ENCODE results near the gene PIGL. TPM values are rescaled to one million over a fixed set of nuclear protein-coding genes. Genes with fewer than 3 reads are reported as not detected.

Gene PIGL
- total and polyA plus RNA-seq, 2 of the 4 experiments (the other 2 are of a cell fraction), result 17.9 to 29.5 TPM

GRCh38 chr17:16361874-16362273 is 144.9 kb downstream of the PIGL start:
- ATAC-seq (ENCODE audit: low read depth) (no peak), DNase-seq (no peak)
- Histone ChIP-seq H3K4me1 (ENCODE audit: control insufficient read depth, insufficient read depth, low read length) (no peaks in the 10 kb centered on the region), H2BK15ac (ENCODE audit: low read depth, low read length) (no peak overlapping the region), H4K8ac (ENCODE audit: low read depth in 2 of 2, low read length in 2 of 2) (no peak overlapping the region), H2AK5ac (ENCODE audit: low read depth, low read length) (no peak overlapping the region), H4K5ac (ENCODE audit: low read depth, low read length) (no peak overlapping the region), H3K14ac (replicated peaks; ENCODE audit: low read depth, low read length) (no peak overlapping the region), H2AK9ac (replicated peaks; ENCODE audit: low read depth, low read length, poor library complexity) (no peak overlapping the region), H3K4me3 (ENCODE audit: insufficient read depth, low read depth, low read length) (no peak overlapping the region), H3K4ac (ENCODE audit: low read depth, low read length) (no peak overlapping the region), H2AFZ (replicated peaks; ENCODE audit: low read length, poor library complexity) (no peak overlapping the region), H4K20me1 (ENCODE audit: insufficient read depth, low read length) (no peaks in the 10 kb centered on the region), H2BK20ac (ENCODE audit: low read depth, low read length) (no peak overlapping the region), H3K9me3 (ENCODE audit: control insufficient read depth, insufficient read depth, low read length) (no peaks in the 10 kb centered on the region), H3K4me2 (ENCODE audit: low read depth, low read length) (no peak overlapping the region), H3K56ac (ENCODE audit: extremely low read depth, insufficient read depth, low read length) (no peak overlapping the region), H3K9ac (ENCODE audit: low read depth, low read length) (no peak overlapping the region), H3K27ac (ENCODE audit: insufficient read depth, low read length) (no peak overlapping the region), H3K79me1 (ENCODE audit: low read depth in 1 of 2, low read length in 2 of 2) (no peaks in the 10 kb centered on the region), H2BK120ac (ENCODE audit: low read depth, low read length) (no peak overlapping the region), H3K36me3 (ENCODE audit: control insufficient read depth, insufficient read depth, low read length) (no peaks in the 10 kb centered on the region), H2BK5ac (ENCODE audit: low read depth, low read length, poor library complexity, severe bottlenecking) (no peak overlapping the region), H3K9me1 (ENCODE audit: insufficient read depth, low read length) (no peaks in the 10 kb centered on the region), H3K23ac (ENCODE audit: low read depth, low read length) (no peak overlapping the region), H3K27me3 (ENCODE audit: control insufficient read depth, insufficient read depth, low read length) (no peaks in the 10 kb centered on the region), H4K91ac (ENCODE audit: insufficient read depth, low read depth, low read length) (no peak overlapping the region), H3K18ac (ENCODE audit: low read depth, low read length) (no peak overlapping the region)
- TF ChIP-seq RCOR1 (IDR thresholded peaks at IDR 0.05; ENCODE audit: insufficient replicate concordance, low read length), result no peak
- in situ Hi-C loops (cut with MboI; ENCODE audit: low sequenced_read_pairs) (loop anchor here (10.0 kb wide), 1 partner anchor 163 kb away; no protein-coding TSS in a partner anchor), intact Hi-C loops (cut with micrococcal nuclease) (no loop called here), dilution Hi-C loops (cut with HindIII; ENCODE audit: low sequenced_read_pairs, unreplicated experiment) (no loop called here)
- WGBS, 2 experiments (ENCODE audit: extremely low coverage in 2 of 2, insufficient read length in 1 of 2), result 94% methylated on average over 3 of the region's 8 CpGs; no CpG with 5 or more reads in 1 of the 2 experiments
- ChIA-PET POLR2A (ENCODE audit: unreplicated experiment) (no interaction called here), CTCF (interaction anchor here (1.2 kb wide), 1 partner anchor 9 kb away, joined by 3 read pairs; no protein-coding TSS in a partner anchor)
- BruUV-seq (replicated peaks), result no TSS peak
